ENCODE measurements around the gene CISD2.

DNA sequence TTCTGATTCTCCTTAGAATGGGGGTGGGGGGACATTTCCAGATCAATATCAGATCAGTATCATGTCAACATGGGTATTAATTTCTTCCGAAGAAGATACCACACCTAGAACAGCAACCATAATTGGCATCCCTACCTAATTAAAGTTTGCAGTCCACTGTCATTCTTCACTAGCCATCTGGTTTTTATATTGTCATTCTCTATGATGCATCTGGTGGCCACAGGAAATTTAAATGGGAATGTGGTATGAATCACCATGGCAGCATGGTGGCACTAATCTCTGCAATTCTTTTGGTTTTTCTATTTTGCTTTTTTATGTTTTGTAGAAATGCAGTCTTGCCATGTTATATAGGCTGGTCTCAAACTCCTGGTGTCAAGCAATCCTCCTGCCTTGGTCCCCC lies 24.9 kb upstream of the CISD2 start:
- TF ChIP-seq, protein P1, sequence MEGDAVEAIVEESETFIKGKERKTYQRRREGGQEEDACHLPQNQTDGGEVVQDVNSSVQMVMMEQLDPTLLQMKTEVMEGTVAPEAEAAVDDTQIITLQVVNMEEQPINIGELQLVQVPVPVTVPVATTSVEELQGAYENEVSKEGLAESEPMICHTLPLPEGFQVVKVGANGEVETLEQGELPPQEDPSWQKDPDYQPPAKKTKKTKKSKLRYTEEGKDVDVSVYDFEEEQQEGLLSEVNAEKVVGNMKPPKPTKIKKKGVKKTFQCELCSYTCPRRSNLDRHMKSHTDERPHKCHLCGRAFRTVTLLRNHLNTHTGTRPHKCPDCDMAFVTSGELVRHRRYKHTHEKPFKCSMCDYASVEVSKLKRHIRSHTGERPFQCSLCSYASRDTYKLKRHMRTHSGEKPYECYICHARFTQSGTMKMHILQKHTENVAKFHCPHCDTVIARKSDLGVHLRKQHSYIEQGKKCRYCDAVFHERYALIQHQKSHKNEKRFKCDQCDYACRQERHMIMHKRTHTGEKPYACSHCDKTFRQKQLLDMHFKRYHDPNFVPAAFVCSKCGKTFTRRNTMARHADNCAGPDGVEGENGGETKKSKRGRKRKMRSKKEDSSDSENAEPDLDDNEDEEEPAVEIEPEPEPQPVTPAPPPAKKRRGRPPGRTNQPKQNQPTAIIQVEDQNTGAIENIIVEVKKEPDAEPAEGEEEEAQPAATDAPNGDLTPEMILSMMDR (IDR thresholded peaks at IDR 0.05 in 8 of 11, conservative IDR thresholded peaks at IDR 0.05 in 3 of 11), result no peak
- no peak for TF ChIP-seq POLR2A (IDR thresholded peaks at IDR 0.05)
- TF ChIP-seq POLR2AphosphoS5 (IDR thresholded peaks at IDR 0.05), result no peak

All from spleen (tissue), 7 donors.